GM21737 (cell line): ENCODE results near the gene ARHGEF12.

ENCODE experiments used
- ATAC-seq: cut with Tn5 transposase; IDR thresholded peaks from one replicate; pipeline ENCODE4 v1.9.1; 2021; ENCODE audit warnings: mild to moderate bottlenecking, moderate library complexity; ENCODE audit not compliant: unreplicated experiment

Gene ARHGEF12

DNA sequence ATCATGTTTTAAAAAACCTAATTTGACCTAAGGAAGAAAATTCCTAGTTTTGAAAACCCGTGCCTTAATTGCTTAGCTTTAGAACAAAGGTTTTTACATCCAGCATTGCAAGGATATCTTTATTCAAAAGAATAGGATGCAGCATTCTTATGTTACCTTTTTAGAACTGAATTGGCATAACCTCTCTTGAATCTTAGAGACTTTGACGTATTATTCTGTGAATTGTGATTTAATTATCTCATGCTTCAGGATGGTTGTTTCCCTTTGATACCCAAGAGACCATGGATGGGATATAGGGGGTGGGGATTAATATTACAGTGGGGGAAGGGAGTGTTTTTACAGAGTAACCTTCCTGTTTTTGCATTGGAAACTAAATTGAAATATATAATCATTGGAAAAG is 49.4 kb downstream of the ARHGEF12 start:
- ATAC-seq, result no peak

DNA sequence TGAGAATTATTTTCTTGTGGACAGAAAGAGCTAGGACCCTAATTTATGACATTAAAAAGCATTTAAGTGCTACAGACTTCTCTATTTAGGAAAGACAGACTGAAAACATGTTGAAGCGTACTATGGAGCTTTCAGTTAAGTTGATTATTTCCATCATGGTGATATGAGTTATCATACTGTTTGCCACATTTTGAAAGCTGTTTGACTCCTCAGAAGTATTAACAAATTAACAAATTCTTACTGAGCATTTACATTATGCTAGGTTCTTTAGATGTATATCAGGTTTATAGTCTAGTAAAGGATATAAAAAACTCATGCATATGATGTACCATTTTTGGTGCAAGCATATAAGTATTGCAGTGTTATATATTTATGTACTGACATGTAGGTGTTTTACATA is 50.1 kb downstream of the ARHGEF12 start:
- no peak for ATAC-seq

DNA sequence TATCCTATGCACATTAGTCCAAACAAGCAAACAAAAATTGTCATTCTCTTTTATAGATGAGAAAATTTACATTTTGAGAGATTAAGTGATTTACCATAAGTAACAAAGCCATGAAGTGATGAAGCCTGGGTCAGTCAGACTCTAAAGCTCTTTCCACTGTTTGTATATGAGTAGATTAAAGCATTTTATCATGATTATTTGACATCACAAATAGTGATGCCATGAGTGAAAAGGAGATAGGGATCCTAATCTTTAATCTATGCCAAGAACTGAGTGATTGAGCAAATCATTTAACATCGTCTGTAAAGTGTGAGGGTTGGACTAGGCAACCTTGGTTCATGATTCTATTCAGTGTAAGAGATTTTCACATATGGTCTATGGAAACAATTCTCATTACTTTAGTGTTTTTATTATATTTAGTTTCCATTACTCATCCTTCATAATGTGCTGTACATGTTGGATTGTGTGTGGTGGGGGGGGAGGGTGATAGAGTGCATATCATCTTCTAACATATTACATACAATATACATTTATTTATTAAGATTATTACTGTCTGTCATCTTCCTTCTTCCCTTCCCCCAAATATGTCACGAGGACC is 50.7 kb downstream of the ARHGEF12 start:
- no peak for ATAC-seq

DNA sequence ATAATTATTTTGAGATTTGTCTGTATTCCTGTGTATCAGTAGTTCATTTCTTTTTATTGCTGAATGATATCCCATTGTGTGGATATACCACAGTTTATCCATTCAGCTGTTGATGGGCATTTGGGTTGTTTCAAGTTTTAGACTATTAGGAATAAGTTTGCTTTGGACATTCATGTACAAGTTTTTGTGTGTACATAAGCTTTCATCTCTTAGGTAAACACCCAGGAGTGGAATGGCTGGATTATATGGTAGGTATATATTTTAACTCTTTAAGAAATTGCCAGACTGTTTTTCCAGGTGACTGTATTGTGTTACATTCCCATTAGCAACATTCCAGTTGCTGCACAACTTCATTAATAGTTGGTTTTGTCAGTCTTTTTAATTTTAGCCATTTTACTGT is 52.0 kb downstream of the ARHGEF12 start:
- ATAC-seq, result no peak

DNA sequence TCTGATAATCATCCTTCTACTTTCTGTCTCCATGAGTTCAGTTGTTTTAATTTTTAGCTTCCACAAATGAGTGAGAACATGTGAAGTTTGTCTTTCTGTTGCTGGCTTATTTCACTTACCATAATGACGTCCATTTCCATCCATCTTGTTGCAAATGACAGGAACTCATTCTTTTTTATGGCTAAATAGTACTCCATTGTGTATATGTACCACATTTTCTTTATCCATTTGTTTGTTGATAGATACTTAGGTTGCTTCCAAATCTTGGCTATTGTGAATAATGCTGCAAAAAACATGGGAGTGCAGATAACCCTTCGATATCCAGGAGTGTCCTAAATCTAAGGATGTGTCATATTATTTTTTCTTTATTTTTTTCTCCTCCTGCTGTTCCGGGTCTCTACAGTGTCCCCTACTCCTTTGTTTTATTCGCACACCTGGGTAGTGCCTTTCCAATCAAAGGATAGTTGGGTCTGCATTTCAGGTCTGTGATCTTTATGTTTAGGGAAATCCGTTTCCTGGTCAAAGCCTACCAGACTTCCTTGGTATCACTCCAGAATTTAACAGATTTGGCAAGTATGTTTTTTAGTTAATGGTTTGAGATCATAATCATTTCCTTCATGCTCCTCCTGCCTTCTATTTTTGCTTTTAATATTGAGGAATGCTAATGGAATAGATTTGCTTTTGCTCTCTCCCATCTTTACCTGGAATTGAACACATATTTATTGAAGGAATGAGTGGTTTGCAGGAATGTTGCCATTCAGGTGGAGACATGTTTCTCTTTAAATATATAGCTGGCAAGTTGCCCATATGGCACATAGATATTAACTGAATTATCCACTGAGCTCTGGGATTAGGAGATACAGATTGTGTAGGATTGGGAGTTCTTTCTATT is 53.7 kb downstream of the ARHGEF12 start:
- no peak for ATAC-seq

DNA sequence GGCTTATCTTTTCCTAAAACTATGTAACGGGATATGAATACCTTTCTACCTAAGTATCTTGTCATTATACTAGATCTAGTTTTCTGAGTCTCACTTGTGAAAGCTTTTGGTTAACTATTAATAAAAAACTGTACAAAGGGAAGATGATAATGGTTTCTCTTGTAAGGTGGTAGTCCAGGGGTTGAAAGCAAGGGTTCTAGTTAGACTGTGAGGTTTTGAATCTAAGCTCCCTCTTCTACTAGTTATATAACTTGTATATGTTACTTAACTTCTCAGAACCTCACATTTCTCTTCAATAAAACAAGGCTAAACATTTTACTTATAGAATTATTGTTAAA is 54.3 kb downstream of the ARHGEF12 start:
- ATAC-seq, result no peak

DNA sequence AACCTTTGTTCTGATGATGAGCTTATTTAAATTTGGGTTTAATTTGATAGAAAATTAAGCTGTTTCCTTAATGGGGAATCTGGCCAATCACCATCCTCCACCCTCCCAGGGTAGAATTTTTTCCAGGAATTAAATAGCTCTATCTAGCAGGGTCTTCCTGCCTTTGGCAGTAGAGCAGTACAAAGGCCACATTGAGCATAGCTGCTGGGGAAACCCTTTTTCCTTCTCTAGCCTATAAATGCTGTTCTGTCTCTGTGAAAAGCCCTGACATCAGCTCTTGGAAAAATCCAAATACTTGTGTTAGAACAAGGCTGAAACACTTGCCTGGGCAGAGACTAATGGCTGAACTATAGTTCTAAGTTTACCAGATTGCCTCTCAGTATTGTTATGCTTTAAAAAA is 55.1 kb downstream of the ARHGEF12 start:
- no peak for ATAC-seq

DNA sequence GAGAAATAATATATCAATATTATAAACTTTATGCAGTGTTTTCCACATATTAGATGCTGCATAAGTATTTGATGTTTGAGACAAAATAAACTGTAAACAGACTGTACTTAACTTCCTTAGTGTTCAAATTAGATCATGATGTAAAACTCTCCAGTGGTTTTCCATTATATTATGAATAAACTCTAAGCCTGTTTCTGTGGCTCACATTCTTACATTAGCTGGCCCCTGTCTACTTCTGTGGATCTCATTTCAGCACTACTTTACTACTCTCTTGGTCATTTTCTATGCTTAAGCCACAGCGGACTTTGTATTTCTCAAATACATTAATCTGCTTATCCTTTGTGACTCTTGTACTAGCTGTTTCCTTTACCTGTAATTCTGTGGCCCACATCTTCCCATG is 55.6 kb downstream of the ARHGEF12 start:
- no peak for ATAC-seq

DNA sequence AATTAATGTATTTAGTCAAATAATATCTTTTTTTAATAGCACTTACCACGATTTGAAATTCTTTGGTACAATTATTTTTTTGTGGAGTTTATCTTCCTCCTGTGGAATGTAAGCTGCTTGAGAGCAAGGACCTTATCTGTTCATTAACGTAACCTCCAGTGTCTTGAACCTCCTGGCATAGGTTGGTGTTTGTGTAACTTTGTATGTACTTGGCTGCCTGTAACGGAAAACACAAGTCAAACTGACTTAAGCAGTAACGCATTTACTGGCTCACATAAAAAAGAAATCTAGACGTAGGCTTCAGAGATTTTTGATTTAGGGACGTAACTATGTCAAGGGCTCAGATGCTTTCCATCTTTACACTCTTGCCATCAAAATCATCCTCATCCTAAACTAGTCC is 56.1 kb downstream of the ARHGEF12 start:
- no peak for ATAC-seq

DNA sequence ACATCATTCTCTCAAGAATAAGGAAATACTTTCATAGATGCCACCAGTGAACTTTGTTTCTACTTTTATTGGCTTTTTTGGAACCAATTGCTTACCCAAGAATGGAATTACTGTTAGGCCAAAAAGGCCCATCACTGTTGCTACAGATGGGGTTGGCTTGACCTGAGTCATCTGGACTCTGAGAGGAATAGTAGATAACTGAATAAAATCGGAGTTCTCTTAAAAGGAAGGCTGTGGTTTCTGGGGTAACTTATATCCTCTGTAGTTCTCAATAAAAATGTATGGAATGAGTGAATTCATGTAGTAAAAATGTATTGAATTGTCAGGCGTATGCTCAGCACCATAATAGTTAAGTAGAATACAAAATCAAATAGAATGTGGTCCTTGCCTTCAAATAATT is 56.6 kb downstream of the ARHGEF12 start:
- no peak for ATAC-seq

DNA sequence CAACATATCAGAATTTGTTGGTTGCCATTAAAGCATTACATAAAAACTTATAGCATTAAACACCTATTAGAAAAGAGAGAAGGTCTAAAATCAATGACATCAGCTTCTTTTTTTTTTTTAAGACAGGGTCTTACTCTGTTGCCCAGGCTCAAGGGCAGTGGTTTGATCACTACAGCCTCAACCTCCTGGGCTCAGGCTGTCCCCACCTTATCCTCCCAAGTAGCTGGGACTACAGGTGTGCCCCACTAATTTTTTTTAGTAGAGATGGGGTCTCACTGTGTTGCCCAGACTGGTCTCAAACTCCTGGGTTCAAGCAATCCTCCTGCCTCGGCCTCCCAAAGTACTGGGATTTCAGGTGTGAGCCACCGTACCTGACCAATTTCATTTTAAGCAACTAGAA is 57.9 kb downstream of the ARHGEF12 start:
- no peak for ATAC-seq

DNA sequence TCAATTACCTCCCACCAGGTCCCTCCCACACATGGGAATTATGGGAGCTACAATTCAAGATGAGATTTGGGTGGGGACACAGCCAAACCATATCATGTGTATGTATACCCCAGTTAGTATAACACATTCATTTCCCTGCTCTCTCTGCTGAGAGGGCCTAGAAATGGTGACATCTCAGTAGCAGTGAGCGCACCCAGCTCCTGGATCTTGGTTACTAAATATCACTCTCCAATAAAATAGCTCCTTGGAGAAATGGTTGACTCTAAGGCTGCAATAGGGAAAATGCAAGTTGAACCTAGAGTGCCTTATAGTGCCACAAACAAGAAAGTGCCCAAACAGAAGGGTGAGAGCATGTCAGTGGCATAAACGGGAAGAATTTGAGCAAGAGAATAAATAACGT is 59.6 kb downstream of the ARHGEF12 start:
- ATAC-seq, result no peak

DNA sequence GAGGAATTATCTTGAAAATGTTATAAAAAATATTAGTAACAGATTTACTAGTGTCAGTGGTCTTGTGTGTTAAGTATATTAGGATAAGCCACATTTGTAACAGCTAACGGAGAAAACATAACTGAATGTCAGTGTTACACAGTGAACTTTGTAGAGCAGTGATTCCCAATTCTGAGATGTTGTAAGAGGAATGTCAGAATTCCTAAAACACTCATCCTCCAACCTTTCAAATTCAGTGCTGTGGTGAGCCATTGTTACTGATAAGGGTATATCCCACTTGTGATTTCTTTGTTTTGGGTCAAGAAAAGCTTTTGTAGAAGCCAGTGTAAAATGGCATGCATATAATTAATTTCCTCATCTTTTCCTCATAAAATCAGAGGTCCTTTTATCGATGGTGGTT is 61.9 kb downstream of the ARHGEF12 start:
- ATAC-seq, result no peak

DNA sequence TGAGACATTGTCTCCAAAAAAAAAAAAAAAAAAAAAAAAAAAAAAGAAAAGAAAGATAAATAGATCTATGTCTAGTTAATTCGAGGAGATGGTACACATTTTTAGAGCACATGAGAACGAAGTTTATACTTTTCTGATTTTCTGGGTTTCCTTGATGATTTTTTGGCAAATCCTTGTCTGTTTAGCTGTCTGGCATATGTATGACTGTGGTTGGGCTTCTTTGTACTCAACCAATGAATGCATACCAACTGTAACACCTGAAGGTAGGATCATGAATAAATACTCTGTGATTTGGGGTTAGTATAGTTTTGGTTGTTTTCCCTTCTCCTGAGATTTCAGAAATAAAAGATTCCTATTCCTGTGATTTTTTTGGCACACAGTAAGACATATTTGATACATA is 63.1 kb downstream of the ARHGEF12 start:
- no peak for ATAC-seq

DNA sequence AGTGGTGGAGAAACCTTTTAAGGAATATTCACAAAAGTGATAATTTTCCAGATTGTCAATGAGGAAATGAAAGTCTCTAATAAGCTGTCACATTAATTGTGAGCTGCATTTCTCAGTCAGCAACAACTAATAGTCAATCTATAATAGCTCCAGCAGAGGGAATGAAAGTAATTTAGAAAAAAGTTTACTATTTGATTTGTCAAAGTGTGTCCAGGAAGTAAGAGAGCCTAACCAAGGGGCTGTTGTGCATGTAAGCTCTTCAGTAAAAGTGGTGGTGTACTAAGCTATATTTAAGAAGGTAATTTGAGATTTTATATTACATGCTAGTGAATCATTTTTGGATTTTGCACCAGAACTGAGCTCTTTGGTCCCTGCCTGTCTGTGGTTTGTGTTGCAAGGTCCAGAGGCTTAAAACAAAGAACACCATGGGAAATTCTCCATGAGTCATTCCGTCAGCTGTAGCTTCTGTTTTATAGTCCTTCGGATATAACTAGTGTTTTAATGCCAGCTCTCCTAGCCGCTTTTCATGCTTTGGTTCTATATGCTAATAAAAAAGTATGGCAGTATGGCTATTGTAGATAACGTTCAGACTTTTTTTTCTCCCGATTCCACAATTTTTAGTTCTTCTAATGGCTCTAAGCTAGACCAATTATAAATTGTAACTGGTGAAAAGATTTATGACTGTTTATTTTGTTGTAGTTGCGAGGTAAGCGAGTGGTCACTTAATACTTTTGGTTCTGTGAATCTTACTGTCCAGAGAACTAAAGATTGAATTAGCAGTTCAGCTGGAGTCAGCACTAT is 64.6 kb downstream of the ARHGEF12 start:
- no peak for ATAC-seq

DNA sequence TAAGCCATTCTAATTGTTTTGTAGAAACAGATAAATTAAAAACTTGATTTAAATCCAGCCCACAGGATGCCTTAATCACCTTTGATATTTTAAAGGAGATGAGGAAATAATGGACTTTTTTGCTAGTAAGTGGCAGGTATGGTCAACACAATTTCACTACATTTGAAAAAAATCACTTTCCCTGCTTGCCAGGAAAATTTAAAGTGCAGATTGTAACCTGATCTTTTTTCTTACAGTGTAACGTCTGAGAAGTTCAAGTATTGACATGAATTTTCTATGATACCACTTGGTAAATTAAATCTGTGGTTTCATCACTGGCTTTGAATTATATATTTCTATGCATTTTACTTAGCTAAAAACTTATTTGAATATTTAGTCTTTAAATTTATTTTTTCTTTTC is 65.3 kb downstream of the ARHGEF12 start:
- ATAC-seq, result no peak

DNA sequence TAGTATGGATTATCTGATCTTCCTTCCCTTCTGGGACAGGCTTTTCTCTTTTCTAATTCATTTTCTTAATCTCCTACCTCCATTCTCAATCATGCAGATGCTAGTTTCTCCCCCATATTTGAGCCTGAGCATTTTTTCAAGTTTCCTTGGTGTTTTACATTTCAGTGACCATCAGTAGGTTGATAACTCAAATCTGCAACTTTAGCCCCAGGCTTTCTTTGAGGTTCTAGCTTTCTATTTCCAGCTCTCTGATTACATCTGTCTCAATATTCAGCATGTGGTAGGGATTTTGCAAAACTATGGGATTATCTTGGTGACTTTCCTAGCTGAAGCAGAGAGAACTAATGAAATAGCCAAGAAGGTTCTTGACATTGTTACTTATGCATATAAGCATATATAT is 67.8 kb downstream of the ARHGEF12 start:
- ATAC-seq, result no peak

DNA sequence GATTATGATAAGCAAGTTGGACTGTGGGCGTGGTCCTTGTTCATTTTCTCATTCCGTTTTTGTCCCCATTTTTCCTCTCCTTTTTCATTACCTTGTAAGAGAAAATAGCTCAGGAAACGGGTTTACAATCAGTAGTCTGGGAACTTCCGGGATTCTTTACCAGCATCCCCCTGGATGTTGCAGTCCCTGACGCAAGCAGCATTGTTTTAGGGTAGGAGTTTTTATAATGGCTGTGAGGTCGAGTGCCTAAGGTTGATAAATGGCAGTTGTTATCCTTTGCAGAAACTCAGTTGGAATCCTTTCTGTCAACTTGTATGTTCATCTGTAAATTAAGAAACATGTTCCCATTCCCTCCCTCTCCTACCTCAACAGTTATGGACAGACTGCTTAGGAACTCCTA is 68.3 kb downstream of the ARHGEF12 start:
- ATAC-seq, result no peak

DNA sequence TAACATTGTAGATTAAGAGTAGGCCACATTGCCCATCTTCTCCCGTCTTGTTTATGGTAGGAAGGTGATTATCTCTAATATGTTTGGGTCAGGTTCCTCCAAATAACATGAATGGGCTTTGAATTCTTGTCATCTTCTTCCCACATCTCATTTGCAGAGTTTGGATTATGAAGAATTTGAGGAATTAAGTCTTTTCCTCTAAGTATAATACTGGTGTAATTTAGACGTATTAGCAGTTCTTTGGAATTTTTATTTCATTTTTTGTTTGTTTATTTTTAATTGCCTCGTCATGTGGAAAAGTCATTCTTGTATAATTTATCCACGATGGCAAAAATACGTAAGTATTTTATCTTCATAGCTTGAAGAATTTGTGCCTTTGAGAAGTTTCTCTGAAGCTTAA is 73.4 kb downstream of the ARHGEF12 start:
- ATAC-seq, result no peak

DNA sequence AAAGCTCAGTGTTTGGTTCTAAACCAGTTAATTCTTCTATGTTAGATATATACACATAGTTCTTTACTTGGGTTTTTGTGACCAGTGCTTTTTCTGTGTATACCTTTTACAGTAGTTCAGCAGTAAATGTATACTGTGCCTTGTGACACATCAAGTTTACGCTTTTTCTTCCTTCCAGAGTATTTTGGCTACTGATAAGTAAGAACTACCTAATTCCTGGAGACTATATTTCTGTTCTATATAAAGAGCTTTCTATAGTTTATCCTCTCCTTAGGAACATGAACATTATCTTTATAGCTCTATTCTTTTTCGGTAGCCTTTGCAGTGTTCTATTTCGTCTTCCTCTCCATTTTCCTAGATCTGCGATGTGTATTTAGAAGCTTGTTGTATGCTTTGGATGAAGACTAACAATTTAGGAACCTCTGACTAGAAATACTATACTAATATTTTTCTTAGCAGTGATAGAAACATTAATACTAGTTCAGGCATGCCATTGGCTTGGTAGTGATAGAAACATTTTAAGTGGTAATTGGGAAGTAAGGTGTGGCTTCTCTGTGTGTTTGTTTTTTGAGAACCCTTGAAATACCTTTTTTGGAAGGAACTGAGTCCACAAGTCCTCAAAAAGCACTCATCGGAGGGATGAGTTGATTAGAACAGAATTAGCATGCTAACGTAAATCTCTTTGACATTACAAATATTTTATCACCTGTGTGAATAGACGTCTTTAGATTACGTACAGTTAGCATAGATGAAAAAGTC is 74.6 kb downstream of the ARHGEF12 start:
- ATAC-seq, result no peak

DNA sequence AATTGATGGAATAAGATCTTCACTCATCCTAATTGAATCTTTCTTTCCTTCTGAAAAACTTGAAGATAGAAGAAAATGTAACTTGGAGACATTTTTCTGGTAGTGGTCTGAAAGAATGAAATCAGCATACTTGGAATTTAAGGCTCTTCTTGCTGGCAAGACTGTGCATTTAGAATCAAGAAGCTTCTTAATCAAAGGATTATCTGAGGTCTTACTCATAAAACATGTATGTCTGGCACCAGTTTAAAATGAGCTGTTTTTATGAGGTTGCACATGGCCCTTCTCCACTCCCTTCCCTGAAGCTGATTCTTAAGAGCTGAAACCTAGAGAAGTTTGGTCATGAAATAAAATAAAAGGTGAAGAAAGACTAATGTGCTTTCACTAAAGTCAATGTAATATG is 77.3 kb downstream of the ARHGEF12 start:
- no peak for ATAC-seq
